T-helper 1 cell treated with Interleukin-12 subunit alpha and Interleukin-12 subunit beta and Interleukin-4 antibody, amounts not matched to agents 30 ng/mL and 1 ng/mL, for 36 hours (primary cell): ENCODE measurements around the gene VAV3. TPM values are rescaled to one million over a fixed set of nuclear protein-coding genes. Genes with fewer than 3 reads are reported as not detected.

Experiments used
- intact Hi-C: fragments of 100-400 bp; cut with micrococcal nuclease; formaldehyde crosslinking; loops from one replicate; pipeline ENCODE4 v1.15.1; 2024
- total RNA-seq: library from RNA; stranded (reverse); gene quantifications from 2 replicates; pipeline ENCODE4 v1.2.3, GENCODE V29; 2022

VAV3 gene
- total RNA-seq, 1 donor from 2014 or later: 2.0 TPM

DNA sequence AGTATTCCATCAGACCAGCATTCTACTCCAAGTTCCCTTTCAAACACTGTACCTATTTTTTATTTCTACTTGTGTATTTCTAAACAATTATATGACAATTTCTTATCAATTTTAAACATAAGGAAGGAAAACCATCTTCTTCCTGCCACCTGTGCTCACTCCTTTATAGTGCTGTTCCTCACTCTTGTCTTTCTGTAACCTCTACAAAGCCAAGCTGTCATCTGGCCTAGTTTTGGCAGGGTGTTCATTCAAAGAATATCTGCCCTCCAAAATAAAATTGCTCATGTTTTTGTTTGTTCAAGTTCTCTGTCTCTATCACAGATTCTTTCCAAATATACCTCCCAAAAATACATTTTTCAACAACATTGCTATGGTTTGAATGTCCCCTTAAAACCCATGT, 360.2 kb downstream of the VAV3 start:
- intact Hi-C loops: no loop called here

DNA sequence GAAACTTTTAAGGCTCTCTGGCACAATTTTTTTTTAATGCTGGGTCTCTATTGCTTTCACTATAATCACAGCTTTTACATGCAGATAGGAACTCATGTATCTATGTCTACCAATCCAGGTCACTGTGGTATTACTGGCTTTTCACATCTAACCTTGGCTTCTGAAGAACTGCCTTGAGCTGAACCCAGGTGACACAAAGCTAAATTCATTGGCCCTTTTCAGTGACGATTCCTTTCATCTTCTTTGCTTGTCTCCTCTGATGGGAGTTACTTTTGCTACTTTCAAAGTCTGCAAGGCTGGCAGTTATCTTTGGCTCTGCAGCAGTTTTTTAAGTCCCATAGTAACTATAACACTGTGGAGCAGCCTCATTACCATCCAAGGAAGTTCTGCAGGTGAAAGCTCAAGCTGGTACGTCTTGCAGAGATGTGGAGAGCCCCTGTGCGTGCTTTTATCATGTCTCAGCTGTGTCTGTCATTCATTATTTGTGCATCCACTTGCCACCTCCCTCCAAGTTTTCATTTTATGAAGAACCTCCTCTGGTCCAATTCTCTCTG, 364.3 kb downstream of the VAV3 start:
- intact Hi-C loops: no loop called here

DNA sequence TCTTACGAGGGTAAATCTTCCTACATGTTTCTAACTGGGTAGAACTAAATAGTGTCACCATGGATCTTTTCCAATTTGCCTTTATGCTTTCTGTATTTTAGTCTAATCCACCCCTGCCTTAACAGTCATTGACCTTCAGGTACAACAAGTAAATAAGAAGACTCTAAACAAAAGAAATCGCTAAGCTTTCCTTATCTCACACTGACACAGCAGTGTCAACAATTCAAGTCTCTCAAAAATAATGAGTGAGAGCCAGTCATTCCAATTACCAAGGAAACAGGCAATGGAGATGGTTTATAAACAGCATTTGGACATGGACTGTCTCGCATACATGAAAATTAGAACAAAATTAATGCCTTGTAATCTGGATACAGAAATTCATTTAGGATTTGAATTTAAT, 365.8 kb downstream of the VAV3 start:
- intact Hi-C loops: no loop called here

DNA sequence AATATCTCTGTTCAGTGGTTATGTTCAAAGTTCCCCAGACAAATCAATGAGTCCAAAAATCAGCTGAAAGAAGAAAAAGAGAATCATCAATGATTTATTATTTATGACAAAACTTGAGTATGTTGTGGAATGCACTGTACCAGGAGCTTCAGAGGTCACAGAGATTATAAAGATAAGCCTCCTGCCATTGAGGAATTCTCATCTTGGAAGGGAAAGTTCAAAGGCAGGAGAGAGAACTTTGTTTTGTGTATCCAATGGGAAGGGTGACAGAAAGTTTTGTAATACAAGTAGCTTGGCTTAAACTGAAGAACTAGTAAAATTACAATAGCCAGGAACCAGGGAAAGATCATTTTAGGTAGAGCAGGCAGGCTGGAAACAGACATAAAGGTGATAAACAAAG, 367.7 kb downstream of the VAV3 start:
- intact Hi-C loops: no loop called here

DNA sequence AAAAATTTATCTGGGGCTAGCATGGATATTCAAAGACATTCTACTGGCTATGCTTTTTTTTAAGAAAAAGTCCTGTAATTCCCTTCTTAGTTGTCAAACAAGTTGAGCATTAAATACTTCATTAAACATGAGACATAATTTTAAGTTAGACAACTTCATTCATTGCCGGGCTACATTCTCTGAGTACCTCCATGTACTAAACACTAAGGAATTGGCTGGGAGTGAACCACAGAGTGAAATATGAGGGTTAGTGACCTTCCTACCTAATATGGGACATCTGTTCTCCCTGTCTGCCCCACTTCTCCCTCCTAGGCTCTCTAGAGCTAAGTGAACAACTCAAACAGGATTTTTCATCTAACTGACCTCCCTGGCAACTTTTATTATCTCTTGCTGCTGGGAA, 370.4 kb downstream of the VAV3 start:
- intact Hi-C loops: no loop called here

DNA sequence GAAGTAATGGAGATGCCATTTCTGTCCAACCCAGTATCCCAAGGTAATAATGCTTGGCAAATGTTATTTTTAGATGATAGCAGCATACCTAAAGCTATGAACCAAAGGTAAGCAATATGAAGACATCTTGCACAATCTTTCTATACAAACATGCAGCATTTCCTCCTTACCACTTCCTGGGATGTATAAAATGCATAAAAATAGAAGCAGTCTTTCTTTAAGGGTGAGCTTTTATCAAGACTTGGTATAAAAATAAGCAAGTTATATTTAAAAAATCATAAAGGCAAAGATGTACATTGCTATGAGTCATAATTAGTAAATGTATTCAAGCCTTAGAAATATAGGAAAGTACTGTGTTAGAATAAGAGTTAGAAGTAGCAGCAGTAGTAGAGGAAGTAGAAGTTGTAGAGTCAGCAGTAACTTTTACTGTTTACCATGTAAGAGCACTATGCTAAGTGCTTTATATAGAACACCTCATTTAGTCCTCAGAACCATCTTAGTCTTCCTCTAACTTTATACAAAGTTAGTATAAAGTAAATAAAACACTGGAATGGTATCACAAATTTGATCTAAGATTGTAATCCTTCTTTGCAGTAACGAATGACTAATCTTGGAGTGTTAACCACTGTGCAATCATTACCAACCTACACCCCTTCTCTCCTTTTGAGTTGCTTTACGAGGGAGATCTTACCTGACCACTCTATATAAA, 371.3 kb downstream of the VAV3 start:
- intact Hi-C loops: no loop called here

DNA sequence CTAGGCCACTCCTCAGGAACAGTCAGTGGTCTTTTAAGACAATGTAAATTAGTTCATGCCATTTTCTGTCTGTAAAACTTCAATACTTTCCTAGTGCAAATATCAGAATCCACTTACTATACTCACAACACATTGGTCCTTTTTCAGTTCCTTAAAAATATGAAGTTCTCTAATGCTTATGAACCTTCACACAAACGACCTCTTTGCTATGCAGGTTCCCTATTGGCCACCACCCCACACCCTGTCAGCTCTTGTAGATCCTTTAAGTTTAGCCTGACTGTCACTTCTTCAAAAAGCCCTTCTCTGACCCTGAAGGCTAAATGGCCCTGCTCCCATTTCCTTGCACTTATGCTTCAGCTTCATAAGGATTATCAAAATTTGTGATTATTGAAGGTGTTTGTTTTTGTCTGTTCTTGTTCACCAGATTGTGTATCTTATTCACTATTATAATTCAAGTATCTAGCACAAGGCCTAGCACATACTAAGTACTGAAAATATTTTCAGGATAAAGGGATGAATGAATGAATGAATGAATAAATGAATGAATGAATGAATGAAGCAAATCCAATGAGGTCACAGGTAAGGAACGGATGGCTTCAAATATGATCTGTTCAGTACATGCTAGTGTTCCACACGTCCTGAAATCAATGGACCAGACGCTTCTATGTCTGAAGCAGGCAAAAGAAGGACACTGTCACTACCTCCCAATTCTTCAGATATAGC, 373.9 kb downstream of the VAV3 start:
- intact Hi-C loops: no loop called here

DNA sequence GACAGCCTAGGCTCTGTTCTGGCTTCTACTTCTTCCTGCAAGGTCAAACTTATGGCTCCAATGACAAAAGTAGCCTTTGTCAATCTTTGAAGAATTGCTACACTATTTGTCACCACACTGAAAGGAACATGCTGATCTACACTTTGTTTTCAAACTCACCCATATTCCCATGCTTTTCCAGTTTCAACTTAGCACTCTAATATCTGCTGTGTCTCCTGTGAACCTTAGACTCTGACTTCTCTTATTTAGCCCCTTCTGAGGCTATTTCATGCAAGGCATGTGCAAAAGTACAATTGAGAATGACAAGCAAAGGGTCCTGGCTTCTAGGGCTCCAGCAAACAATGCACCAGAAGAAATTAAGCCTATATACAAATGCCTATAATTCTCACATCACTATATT, 374.9 kb downstream of the VAV3 start:
- intact Hi-C loops: no loop called here

DNA sequence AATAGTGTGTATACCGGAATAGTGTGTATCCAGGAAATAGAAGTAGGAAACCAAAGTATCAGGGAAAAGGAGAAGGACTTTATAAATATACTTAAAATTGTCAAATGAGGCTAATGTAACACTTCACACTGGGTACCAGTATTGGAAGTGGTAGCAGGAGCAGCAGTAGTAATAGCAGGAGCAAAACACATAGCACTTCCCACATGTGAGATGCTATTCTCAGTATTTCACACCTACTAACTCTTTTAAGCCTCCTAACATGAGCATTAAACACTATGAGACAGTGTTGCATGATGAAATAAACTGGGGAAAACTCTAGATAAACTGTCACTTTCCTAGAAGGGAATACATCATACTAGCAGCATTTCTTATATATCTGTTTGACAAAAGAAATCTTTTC, 376.7 kb downstream of the VAV3 start:
- intact Hi-C loops: no loop called here

DNA sequence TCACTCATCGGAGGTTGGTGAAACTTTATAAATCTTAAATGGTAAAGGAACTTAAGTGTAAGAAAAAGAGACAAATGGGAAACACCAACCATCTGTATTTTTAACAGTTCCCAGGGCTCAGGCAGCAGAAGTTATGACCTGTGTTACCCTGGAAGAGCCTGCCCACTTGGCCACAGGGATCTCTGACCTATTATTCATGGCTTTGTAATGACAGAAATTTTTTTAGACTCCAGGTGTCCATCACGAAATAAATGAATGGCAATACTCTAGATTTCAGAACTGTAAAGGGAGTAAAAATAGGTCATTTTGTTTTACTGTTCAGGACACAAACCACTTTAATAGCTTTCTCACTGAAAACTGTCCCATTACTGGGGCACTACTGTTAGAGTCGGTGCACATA, 389.8 kb downstream of the VAV3 start:
- intact Hi-C loops: no loop called here

DNA sequence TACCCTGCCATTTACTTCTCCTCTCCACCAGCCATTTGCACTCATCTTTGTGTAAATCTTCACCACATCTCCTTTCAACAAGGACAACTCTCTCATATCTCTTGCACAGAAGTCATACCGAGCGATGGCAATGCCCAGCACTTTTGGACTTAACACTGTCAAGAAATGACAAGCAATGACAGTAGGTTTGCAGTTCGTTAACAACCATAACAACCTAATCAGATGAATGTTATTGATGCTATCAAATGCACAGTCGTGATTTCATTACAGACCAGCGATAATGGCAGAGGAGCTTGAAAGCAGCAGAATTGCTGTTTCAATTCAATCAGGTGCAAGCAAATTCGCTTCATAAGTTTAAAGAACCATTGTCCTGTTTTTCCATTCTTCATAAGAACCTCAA, 390.9 kb downstream of the VAV3 start:
- intact Hi-C loops: no loop called here

DNA sequence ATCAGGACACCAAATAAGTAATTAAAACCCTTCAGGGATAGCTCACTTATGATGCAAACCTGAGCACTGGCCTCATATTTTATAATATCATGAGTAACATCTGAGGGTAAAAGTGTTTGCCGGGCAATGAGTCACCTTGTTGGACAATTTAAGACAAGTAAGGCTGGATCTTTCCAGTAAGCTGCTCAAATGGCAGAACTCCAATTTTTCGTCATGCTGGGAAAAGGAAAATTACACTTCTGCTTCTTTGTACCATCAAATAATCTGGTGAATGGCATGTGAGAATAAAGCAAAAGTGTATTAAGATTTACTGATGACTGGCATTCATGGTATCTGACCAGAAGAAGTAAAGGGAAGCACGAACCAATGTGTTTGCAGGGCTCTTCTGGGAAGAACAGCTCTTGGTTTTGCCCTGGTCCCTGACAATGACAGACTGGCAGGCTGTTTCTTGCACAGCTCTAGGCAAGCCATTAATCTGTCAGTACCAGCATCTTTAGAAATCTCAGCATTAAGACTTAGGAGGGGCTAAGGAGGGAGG, 392.2 kb downstream of the VAV3 start:
- intact Hi-C loops: no loop called here

DNA sequence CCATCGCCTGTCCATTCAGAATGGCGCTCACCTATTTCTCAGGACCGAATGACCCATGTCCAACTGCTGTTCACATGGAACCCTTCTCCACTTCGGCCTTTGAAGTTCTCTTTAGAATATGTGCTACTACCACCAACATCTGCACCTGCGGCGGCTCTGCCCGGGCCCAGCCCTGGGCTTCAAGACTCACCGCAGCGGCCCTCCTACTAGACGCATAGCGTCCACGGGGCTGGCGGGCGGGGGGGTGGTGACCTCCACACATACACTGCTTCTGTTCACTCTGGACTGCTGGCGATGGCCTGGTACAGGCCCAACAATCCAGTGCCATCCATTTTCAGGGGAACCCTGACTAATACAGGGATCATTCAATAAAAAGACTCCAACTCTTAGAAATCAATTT, 394.2 kb downstream of the VAV3 start:
- intact Hi-C loops: no loop called here

DNA sequence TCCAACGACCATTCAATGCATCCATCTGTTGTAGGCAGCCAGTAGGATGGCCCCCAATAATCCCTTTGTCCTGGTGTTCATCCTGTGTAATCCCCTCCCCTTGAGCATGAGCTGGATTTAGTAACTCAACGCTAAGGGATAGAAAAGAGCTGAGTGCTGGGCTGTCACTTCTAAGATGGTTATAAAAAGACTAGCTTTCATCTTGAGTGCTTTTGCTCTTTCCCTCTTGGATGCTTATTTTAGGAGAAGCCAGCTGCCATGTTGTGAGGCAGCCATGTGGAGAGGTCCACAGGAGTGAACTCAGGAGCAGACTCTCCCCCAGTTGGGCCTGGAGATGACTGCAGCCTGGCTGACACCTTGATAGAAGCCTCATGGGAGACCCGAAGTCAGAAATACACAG, 401.5 kb downstream of the VAV3 start:
- intact Hi-C loops: no loop called here

DNA sequence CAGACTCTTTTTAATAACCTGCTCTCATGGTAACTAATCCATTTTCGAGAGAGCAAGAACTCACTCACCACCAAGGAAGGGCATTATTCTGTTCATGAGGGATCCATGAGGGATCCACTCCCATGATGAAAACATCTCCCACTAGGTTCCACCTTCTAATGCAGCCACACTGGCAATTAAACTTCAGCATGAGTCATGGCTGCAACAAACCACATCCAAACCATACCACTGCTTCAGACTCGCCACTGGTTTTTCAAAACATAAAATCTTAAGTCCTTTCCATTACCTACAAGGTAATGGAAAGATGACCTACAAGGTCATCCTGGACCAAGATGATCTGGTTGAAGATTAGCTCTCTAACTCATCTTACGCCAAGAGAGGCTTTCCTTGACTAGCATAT, 405.1 kb downstream of the VAV3 start:
- intact Hi-C loops: no loop called here

DNA sequence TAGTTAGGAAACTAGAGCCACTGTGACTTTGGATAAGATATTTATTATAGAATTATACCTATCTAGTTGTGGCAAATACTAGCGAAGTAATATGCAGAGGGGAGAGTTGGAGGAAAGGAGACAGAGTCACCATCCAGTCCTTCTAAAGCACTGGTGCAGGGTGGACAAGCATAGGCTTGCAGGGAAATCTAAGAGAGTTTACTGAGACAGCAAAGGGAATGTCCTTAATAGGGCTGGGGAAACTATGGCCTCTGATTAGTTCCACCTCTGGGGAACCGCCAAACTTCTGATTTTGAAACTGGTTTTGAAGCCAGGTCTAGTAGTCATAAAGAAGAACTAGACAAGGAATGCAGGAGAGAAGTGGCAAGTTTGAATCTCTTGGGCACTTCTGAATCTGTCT, 407.9 kb downstream of the VAV3 start:
- intact Hi-C loops: no loop called here

DNA sequence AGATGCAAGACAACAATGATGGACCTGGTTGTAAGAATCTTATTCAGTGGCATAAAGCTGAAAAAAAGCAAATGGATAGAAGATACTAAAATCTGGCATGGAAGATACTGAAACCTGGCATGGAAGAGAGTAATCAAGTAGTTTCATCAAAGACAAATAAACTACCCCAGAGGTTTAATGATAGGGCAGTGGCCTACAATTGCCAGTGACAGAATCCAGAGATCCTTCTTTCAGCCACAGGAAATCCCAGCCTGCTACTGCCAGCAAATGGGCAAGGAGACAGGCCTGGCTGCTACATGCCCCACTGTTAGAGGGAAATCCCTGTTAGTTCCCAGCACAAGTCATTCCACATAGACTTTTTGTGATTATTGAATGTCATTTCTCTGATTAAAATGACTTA, 409.4 kb downstream of the VAV3 start:
- intact Hi-C loops: no loop called here

DNA sequence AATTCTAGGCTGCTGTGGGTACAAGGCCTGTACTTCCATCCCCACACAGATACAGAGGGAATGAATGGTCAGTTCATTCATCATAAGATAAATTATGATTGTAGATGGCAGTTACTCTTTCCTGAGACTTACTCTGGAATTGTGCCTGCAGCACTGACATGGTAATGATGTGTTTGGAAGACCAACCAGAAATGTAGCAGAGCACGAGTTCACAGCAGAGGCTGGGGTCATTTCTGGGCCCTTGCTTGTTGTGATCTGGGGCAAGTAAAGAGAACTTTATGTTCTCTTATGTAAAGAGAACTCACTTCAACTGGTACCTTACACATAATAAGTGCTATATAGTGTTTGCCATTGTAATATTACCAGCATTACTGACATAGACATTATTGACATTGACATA, 412.2 kb downstream of the VAV3 start:
- intact Hi-C loops: no loop called here

DNA sequence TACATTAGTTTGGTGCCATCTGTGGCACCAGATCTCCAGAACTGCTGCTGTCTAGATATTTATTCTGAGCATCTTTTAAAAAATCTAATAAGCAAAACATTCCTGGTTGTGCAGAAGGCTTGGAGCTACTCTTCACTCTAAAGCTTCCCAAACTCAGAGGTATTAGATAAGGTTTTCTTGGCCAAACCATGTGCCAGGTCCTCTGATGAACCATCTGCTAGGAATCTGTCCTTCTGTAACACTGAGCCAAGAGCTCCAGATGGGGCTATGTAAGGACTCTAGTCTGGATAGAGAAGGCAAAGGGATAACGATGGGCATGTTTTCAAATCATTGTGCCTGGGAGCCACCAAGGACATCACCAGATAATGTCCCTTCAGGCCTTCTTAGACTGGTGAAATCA, 413.5 kb downstream of the VAV3 start:
- intact Hi-C loops: no loop called here

DNA sequence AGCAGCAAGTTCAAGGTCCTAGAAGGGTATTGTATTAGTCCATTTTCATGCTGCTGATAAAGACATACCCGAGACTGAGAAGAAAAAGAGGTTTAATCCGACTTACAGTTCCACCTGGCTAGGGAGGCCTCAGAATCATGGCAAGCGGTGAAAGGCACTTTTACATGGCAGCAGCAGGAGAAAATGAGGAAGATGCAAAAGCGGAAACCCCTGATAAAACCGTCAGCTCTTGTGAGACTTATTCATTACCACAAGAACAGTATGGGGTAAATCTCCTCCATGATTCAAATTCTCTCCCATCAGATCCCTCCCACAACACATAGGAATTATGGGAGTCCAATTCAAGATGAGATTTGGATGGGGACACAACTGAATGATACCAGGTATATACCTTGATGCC, 414.6 kb downstream of the VAV3 start:
- intact Hi-C loops: no loop called here

DNA sequence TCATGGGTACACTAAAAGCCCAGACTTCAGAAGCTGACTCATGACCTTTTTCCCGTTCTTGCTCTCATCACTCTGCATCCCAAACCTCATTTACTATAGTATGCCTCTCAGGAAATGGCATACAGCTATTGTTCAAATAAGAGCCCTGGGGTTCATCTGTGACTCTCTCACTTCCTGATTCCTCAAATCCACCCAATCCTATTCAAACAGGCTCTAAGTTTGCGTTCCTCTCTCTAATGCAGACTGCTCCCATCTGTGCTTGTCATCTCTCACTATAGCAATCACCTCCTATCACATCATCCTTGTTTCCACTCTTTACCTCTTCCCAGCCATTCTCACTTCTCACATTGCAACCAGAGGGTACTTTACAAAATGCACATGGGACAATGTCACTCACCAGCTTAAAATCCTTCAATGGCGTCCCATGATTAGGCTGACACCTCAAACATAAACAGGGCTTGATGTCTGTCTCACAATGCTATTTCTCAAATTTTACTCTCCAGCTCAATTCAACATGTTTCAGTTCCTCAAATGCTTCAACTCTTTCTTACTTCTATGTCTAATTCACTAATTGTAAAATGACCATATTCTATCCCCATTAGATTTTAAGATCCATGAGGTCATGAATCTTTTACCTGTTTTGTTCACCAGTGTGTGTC, 415.7 kb downstream of the VAV3 start:
- intact Hi-C loops: no loop called here

DNA sequence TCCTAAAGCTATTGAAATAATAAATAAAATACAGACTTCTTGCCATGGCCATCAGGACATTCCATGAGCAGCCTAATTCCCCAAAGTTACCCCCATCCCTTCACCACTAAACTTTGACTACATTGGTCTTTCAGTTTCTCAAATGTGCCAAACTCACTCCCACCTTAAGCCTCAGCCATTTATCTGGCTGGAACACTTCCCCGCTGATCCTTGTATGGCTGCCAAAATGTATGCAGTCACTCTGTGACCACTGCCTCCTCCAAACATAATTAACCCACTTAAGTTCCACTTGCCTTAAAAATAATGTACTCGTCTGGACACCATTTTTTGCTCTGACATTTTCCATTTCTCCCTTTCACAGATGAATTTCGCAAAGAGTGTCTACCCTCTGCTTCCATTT, 416.7 kb downstream of the VAV3 start:
- intact Hi-C loops: no loop called here
